CD4-positive, alpha-beta T cell treated with Interleukin-6 at 100 ng/mL for 8 hours (primary cell): ENCODE measurements around the gene MICOS13.

ENCODE experiments used
- DNase-seq: peaks from one replicate; pipeline ENCODE4 v3.0.0-alpha.2; 2020; ENCODE audit warnings: mixed read lengths, low spot score

MICOS13 gene

DNA sequence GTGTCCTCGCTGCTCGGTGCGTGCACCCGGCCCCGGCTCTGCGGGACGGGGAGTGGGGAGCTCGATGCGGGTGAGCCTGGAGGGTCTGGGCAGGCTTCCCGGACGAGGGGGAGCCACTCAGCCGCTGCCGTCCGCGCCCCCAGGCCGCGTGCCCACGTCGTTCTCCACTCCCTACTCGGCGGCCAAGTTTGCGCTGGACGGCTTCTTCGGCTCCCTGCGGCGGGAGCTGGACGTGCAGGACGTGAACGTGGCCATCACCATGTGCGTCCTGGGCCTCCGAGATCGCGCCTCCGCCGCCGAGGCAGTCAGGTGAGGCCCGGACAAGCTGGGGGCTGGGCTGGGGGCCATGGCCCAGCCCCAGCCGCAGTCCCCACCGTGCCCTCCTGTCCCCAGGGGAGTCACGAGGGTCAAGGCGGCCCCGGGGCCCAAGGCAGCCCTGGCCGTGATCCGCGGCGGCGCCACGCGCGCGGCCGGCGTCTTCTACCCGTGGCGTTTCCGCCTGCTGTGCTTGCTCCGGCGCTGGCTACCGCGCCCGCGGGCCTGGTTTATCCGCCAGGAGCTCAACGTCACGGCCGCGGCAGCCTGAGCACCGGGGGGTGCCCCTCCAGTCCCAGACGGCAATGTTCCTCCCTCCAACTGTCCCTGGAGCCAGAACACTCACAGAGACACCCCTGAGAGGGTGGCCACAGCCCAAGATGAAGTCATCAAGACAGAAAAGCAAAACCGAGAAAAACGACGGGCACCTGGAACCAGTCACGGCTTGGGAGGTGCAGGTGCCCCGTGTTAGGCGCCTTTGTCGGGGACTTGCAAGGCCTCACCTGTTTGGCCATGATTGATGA is 7.3 kb upstream of the MICOS13 start:
- no peak for DNase-seq

DNA sequence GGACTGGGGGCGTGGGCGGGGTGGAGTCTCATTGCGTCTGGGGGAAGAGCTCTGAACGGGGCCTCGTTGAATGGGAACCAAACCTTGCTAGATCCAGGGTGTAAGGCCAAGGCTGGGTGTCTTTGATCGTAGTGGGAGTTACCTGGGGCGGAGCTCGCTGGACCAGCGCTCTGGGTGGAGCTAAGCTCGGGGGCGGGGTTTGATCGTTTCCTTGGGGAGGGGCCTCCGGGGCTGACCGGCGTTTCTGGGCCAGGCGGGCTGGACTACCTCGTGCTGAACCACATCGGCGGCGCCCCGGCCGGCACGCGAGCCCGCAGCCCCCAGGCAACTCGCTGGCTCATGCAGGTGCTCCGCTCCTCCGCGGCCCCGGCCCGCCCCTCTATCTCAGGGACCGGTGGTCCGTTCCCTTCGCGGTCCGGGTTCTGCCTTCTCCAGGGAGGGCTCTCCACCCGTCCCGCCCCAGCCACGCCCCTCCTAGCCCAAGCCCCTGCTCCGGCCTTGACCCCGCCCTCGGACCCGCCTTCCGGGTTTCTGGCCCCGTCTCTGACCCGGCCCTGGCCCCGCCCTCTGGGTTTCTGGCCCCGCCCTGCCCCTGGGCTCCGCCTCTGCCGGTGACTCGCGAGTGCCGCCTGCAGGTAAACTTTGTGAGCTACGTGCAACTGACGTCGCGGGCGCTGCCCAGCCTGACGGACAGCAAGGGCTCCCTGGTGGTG is 6.5 kb upstream of the MICOS13 start:
- peak; percentile 95 for DNase-seq

DNA sequence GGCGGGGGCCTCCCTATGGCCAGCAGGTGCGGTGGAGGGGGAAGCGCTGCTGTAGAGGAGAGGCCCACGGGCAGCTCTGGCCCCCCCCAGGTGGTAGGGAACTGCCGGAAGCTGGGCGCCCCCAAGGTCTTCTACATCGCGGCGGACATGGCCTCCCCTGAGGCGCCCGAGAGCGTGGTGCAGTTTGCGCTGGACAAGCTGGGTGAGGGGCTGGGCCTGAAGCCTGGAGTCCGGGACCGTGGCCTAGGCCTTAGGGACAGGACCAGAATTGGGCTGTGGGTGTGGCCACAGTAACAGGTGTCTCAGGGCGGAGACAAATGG is 6.0 kb upstream of the MICOS13 start:
- DNase-seq, result no peak

DNA sequence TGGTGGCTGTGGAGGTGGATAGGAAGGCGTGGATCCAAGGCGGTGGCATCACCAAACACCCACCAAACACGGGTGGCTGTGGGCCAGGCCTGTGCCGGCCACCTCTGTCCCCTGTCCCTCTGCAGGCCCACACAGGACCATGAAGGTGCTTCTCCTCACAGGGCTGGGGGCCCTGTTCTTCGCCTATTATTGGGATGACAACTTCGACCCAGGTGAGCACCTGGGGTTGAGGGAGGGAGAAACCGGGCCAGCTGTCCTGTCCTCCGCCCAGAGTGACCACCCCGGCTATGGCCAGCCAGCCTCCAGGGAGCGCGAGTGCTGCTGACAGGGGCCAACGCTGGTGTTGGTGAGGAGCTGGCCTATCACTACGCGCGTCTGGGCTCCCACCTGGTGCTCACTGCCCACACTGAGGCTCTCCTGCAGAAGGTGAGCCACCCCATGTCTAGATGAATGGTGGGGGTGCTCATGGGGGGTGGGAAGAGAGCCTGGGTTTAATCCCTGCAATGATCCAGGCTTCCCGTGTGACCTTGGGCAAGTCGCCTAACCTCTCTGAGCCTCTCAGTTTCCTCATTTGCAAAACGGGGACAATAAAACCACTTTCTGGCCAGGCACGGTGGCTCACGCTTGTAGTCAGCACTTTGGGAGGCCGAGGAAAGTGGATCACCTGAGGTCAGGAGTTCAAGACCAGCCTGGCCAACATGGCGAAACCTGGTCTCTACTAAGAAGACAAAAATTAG is 4.5 kb upstream of the MICOS13 start:
- no peak for DNase-seq

DNA sequence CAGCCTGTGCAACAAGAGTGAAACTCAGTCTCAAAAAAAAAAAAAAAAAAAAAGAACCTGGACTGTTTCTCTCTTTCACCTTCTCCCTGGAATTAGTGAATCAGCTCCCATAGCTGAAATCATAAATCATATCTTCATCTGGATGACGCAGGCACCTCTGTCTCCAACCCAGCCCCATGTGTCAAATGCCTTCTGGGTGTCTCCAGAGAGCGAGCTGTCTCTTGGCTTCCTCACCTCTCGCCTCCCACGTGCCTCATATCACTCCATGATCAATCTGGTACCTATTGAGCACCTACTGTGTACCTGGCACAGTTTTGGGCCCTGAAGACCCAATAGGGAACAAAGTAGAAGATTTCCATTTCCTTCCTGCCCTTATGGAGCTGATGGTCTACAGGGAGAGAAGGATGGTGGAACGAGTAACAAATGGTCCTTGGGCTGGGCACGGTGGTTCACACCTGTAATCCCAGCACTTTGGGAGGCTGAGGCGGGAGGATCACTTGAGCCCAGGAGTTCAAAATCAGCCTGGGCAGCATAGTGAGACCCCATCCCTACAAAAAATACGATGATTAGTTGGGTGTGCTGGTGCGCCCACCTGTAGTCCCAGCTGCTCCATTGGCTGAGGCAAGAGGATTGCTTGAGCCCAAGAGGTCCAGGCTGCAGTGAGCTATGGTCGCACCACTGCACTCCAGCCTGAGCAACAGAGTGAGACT is 3.0 kb upstream of the MICOS13 start:
- no peak for DNase-seq

DNA sequence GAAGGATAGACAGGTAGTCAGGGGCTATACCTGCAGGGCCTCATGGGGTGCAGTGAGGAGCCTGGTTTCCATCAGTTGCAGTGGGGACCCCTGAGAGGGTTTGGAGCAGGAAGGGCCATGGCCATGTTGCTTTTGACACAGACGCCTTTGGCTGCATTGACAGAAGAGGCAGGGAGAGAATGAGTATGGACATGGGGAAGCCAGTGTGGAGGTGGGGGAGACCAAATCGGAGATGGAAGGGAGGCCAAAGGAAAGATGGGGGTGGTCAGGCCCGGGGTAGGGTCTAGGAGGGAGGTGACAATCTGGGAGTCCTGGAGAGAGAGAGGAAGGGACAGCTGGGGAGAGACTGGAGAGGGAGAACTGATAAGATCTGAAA is 1.8 kb upstream of the MICOS13 start:
- DNase-seq, result no peak

DNA sequence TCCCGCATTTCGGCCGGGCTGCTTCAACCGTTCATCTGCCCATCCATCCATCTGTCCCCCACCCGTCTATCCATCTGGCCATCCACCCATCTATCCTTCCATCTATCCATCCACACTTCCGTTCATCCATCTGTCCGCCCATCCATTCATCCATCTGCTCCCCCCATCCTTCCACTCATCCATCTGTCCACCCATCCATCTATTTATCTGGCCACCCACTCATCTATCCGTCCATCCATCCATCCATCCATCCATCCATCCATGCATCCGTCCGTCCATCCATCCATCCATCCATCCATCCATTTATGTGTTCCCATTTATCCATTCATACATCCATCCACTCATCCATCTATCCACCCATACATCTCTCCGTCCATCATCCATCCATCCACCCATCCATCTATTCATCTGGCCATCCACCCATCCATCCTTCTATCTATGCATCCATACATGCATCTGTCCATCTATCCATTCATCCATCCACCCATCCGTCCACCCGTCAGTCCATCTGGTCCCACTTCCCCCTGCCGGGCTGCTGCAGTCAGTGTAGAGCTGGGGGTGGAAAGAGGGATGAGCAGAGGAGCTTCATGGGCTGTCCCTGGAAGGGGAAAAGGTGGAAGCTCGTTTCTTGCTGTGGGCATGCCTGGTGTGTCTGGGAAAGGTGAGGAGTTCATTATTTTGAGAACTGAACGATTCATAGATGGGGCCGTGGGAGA is 1.2 kb upstream of the MICOS13 start:
- no peak for DNase-seq

DNA sequence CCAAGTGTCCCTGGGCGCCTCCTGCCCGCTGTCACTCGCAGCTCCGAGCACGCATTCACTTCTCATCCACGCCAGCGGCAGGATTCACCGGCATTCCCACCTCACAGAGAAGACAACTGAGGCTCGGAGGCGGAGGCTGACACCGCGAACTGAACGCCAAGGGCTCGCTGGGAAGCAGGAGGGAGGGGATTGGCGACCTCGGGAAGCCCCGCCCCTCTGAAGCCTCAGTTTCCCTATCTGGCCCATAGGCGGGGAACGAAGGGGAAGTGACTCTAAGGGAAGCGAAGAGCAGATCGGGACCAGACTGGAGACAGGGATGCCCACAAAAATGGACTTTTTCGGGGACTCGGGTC is 256 bp downstream of the MICOS13 start:
- no peak for DNase-seq

DNA sequence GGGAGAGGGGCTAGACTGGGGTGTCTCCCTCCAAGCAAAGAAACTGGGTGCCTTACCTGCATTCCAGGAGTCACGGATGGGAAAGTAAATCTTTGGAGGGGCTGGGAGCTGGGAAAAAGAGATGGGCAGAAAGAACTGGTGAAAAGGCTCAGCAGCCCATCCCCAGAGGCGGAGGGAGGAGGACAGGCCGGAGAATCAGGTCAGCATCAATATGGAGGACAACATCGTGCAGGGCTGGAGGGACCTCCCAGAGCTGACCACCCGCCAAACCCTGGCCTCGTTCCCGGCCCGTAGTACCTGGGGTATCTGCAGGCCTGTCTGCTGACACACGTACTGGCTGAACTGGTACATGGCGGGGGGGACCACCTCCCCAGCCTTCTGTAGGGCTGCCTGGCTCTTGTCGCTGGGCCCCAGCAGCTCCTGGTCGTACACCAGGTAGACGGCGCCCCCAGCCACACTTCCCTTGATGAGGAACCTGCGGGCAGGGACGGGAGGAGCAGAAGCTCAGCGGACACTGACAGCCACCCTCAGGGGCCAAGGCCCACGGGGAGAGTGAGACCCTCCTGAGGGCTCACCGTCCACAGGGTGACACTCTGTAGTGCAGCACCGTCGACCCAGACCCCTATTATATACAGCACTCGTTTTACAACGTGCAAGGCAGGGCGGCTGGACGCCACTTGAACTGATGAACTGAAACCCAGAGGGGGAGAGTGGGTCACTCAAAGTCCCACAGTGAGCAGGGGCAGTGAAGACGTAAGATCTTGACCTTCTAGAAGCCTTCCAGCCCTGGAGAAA is 830 bp downstream of the MICOS13 start:
- DNase-seq, result no peak

DNA sequence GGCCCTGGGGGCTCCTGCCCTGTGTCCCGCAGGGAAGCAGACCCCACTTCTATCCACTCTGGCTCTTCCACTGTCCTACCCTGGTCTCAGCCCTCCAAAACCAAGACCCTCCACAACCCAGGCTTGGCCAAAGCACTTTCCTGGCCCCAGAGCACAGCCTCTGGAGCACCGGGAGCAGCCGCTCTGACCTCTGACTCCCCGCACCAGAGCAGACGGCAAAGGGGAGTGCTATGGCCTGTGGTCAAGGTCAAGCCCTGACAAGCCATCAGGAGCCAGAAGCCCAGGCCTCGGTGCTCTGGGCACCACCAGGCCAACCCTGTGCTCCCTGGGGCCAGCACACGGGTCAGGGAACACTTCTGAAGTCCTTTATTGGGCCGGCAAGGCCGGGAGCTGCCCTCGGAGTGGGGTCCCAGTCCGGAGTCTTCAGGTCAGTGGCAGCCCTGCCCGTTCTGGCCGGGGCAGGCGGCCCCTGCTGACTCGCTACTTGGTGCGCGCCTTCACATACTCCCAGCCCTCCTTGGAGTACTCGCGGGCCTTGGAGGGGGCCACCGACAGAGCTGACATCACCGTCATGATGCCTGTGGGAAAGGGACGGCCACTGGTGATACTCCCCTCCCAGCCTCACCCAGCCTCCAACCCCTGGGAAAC is 2.1 kb downstream of the MICOS13 start:
- no peak for DNase-seq

DNA sequence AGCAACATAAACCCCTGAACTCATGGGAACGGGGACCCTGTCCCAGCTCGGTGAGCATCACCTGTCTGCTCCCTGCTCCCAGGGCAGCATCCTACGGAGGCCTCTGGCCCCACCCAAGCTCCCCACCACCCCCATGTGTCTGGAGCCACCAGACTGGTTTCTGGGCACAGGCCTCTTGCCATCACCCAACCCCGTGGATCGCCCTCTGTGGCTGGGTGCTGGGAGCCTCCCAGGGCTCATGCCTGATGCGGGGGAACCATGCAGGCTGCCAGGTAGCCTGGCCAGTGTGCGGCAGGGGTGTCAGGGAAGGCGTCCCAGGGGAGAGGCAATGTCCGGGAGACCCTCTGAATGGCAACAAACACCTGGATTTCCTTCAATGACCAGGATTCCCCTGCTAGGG is 2.7 kb downstream of the MICOS13 start:
- DNase-seq, result no peak

DNA sequence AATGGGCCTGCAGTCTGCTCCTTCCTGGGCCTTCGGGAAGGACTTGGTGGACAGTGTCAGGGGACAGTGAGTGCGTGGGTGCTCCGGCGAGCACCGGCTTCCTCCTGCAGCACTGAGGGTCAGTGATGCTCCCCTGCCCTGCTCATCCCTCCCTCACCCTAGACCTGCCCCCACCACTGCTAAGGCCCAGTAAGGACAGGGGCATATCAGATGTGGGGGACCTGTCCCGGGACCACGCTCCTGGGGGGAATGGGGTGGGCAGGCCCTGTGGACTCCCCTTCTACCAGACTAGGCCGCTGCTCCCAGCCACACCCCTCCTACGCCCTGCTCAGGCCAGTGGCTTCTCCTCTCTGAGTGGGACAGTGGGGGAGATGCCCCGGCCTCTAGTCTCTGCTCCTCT is 3.2 kb downstream of the MICOS13 start:
- no peak for DNase-seq

DNA sequence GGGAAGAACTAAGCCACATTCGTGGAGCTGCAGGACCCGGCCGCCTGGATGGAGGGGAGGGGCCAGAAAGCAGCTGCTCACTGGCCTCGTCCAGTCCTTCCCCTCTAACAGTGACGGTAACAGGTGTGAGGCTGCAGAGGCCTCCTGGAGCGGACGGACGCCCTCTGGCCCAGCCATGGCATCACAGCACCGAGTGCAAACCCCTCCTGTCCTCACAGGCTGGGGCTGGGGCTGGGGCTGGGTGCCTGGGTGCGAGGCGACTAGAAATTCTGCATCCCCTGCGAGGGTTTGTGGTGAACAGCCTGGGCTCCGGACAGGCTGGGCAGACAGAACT is 3.6 kb downstream of the MICOS13 start:
- no peak for DNase-seq

DNA sequence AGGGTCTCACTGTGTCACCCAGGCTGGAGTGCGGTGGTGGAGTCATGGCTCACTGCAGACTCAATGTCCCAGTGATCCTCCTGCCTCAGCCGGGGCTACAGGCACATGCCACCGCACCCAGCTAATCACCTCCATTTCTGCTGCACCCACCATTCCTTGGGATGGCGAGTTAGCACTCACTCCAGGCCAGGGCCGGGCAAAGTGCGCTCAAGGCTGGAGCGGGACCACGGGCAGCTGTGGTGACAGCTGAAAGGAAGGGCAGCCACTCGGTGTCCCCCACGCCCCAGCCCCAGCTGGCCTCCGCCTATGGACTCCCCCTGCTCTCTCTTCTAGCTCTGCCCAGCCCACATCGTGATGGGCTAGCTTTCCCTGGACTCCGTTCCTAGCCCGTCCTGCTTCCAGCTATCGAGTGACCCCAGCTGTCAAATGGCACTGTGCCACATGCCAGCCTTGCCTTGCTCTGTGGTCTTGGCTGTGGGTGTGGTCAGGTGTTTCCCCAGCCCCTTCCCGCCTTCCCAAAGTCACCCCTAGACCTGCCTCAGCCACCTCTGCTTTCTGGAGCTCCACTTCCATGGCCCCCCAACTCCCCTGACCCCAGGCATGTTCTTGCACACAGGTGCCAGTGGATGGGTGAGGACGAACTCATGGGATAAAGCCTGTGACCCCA is 4.1 kb downstream of the MICOS13 start:
- DNase-seq, result no peak

DNA sequence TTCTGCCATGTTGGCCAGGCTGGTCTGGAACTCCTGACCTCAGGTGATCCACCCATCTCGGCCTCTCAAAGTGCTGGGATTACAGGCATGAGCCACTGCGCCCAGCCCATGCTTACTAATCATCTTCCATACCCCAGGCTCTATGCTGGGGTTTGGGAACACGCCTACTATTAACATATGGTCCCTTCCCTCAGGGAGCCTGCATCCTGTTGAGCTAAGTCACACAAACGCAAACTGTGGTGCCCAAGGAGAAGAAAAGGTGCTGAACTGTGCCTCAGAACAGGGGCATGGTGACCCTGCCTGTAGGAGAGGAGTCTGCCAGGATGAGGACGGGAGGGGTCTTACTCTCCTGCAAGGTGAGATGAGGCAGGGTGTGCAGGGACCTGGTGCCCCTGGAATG is 5.6 kb downstream of the MICOS13 start:
- DNase-seq, result no peak

DNA sequence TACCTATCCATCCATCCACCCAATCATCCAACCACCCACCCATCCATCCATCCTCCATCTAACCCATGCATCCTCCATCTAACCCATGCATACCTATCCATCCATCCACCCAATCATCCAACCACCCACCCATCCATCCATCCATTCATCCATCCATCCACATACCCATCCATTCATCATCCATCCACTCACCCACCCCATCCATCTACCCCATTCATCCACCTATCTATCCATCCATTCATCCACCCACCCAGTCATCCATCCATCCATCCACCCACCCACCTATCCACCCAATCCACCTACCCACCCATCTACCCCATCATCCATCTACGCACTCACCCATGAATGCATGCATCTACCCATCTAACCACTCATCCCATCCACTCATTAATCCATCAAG is 6.6 kb downstream of the MICOS13 start:
- no peak for DNase-seq

DNA sequence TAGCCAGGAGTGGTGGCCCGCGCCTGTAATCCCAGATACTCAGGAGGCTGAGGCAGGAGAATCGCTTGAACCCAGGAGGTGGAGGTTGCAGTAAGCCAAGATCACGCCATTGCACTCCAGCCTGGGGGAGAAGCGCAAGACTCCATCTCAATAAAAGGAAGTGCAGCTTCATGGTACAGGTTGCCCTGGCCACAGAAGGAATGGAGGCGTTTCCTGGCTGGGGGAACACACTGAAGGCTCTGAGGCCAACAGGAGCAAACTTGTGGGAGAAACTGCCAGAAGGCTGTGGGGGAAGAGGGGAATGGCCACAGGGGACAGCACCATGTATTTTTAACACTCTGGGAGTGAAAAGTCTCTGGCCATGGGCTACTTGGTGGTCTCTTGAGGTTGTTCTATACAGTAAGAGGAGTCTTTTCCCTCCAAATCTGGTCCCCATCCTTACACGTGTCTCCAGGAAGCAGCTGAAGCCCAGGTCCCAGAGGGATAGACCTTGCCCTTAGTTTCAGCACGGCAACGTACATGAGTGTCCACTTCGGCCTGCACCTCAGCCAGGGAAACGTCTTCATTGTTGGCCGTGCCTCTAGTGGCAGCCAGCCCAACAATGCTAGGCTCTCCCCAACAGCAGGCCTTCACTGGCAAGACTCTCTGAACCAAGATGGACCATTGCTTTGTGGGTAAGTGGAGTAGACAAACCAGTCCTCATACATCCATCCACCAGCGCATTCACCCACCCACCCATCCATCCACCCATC is 7.4 kb downstream of the MICOS13 start:
- no peak for DNase-seq

DNA sequence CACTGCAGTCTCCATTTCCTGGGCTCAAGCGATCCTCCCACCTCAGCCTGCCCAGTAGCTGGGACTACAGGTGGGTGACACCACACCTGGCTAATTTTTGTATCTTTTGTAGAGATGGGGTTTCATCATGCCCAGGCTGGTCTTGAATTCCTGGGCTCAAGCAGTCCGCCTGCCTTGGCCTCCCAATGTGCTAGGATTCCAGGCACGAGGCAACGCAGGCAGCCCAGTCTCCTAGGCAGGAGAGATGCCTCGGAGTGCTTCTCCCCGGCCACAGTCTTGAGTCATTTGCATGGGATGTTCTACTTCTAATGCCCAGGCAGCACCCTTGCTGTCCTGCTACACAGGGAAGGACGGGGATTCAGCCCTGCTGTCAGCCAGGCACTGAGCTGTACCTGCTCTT is 8.7 kb downstream of the MICOS13 start:
- no peak for DNase-seq

DNA sequence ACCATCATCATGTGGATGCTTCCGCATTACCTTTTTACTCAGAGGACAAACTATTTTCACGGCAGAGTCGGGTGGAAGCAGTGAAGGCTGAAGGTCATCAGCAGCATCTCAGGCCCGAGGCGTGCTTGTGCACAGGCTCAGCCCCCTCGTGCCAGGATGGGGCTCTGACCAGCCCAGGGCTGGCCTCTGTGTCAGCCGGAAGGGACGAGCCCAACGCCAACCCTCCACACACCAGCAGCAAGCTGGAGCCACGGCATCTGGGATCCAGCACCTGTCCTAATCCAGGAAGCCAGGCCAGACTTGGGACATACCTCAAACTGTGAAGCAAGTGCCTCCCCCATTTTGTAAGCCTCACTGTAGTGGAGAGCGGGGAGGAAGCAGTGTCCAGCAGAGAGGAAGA is 11.1 kb downstream of the MICOS13 start:
- DNase-seq, result no peak
